HTERT RPE-1 (cell line): Measurements from ENCODE around the gene ALDH3A2.

Source experiments
- in situ Hi-C: fragments of 300-500 bp; cut with MboI; formaldehyde crosslinking; loops from 4 replicates; pipeline ENCODE4 v1.14.3; 2020; ENCODE audit warnings: low sequenced_read_pairs

ALDH3A2 gene

GRCh38 chr17:19713901-19714361 lies 65.4 kb downstream of the ALDH3A2 start:
- in situ Hi-C loops: no loop called here

- in situ Hi-C loops: no loop called here
These were observed 66.2 kb downstream of the ALDH3A2 start for GRCh38 chr17:19714542-19715411.

- in situ Hi-C loops: no loop called here
These were observed 67.8 kb downstream of the ALDH3A2 start, which contains the start of gene SLC47A2 for GRCh38 chr17:19716108-19717030. SLC47A2 (minus strand) TSS chr17:19716584; CDS start chr17:19716555, 29 bp downstream.

GRCh38 chr17:19717031-19717360 lies 68.4 kb downstream of the ALDH3A2 start:
- in situ Hi-C loops: no loop called here

- in situ Hi-C loops: no loop called here
These were observed 68.9 kb downstream of the ALDH3A2 start for GRCh38 chr17:19717411-19717908.

- in situ Hi-C loops: no loop called here
These were observed 69.6 kb downstream of the ALDH3A2 start for GRCh38 chr17:19718041-19718612.

- in situ Hi-C loops: no loop called here
These were observed 70.2 kb downstream of the ALDH3A2 start for GRCh38 chr17:19718613-19719354.

GRCh38 chr17:19719355-19720209 lies 71.0 kb downstream of the ALDH3A2 start:
- in situ Hi-C loops: no loop called here

- in situ Hi-C loops: no loop called here
These were observed 71.6 kb downstream of the ALDH3A2 start for GRCh38 chr17:19720210-19720475.

GRCh38 chr17:19720631-19721426 lies 72.3 kb downstream of the ALDH3A2 start:
- in situ Hi-C loops: no loop called here

GRCh38 chr17:19723964-19724363 lies 75.4 kb downstream of the ALDH3A2 start:
- in situ Hi-C loops: no loop called here

- in situ Hi-C loops: no loop called here
These were observed 76.2 kb downstream of the ALDH3A2 start for GRCh38 chr17:19724501-19725420.

- in situ Hi-C loops: no loop called here
These were observed 76.9 kb downstream of the ALDH3A2 start for GRCh38 chr17:19725486-19725885.

GRCh38 chr17:19726631-19727376 lies 78.3 kb downstream of the ALDH3A2 start:
- in situ Hi-C loops: no loop called here
